K562 (cell line): ENCODE results near the gene CATSPER3. TPM values are rescaled to one million over a fixed set of nuclear protein-coding genes. Genes with fewer than 3 reads are reported as not detected.

Source experiments
- ATAC-seq: fragments of 200-7000 bp; cut with Tn5 transposase; 3 replicates; pipeline ENCODE4 v1.9.1; 2020; ENCODE audit warnings: moderate library complexity
- BruUV-seq: library from RNA; stranded (reverse); fragments of 400-500 nt; replicated peaks from 2 replicates; lab custom pipeline; 2021; lab: Mats Ljungman, UMichigan
- CTCF ChIA-PET: fragments of 300-600 bp; formaldehyde crosslinking; extraction: SDS; loops from one replicate; lab custom pipeline; 2021; ENCODE audit warnings: low intra/inter-chr PET ratio; lab: Yijun Ruan, JAX
- POLR2A ChIA-PET: fragments of 300-600, 350-650 bp; sonication (Branson Sonifier 250); formaldehyde crosslinking; extraction: SDS; loops from one replicate; lab custom pipeline; 2021; ENCODE audit warnings: antibody characterized with exemption, inconsistent platforms; lab: Yijun Ruan, JAX
- DNase-seq, 4 experiments: peaks; one replicate each; pipeline versions ENCODE4 v3.0.0 to v3.0.0-alpha.2; 2011 to 2018; ENCODE audit warnings: low spot score in 3 of 4, mixed read lengths in 3 of 4; ENCODE audit errors: extremely low read depth in 1 of 4
- FAIRE-seq: peaks from 2 replicates; lab custom pipeline; 2011; peaks lifted over from hg19 to GRCh38; lab: Jason Lieb, UNC
- H2AFZ ChIP-seq: 2 replicates; pipeline ENCODE4 v1.6.0; 2011; ENCODE audit warnings: low read depth, low read length, control low read depth, inconsistent platforms
- H3K27ac ChIP-seq: fragments of 200-600 bp; 3 replicates; pipeline ENCODE4 v1.8.0; 2011; ENCODE audit warnings: low read depth, mild to moderate bottlenecking, control low read depth, inconsistent platforms, low read length, moderate library complexity, mixed read lengths; ENCODE audit errors: extremely low read depth
- H3K27me3 ChIP-seq, 2 experiments: fragments of 300-600 bp in 1 of 2; 2 replicates in 1 of 2; 3 replicates in 1 of 2; pipeline versions ENCODE4 v1.6.0 to v1.8.0; 2011; ENCODE audit warnings: inconsistent platforms in 2 of 2, low read length in 2 of 2, mild to moderate bottlenecking in 1 of 2, mixed read lengths in 1 of 2, moderate library complexity in 1 of 2; ENCODE audit not compliant: control insufficient read depth in 2 of 2, insufficient read depth in 2 of 2
- H3K36me3 ChIP-seq: fragments of 300-600 bp; 3 replicates; pipeline ENCODE4 v1.8.0; 2011; ENCODE audit warnings: mild to moderate bottlenecking, low read length, inconsistent platforms; ENCODE audit not compliant: control insufficient read depth, insufficient read depth
- H3K4me1 ChIP-seq, 2 experiments: fragments of 200-600 bp in 1 of 2; replicated peaks in 1 of 2; 2 replicates in 1 of 2; 3 replicates in 1 of 2; pipeline versions ENCODE4 v1.5.1 to v1.8.0; 2011; ENCODE audit warnings: inconsistent platforms in 2 of 2, low read length in 2 of 2, mild to moderate bottlenecking in 1 of 2, mixed read lengths in 1 of 2, moderate library complexity in 1 of 2; ENCODE audit not compliant: control insufficient read depth in 2 of 2, insufficient read depth in 2 of 2
- H3K4me2 ChIP-seq: 2 replicates; pipeline ENCODE4 v1.6.1; 2011; ENCODE audit warnings: low read length, control low read depth, inconsistent platforms, mixed read lengths; ENCODE audit not compliant: insufficient read depth
- H3K4me3 ChIP-seq: fragments of 200-600 bp; sonication (generic), shearing (Covaris generic); 2 replicates; pipeline ENCODE4 v1.5.1; 2016; ENCODE audit warnings: control low read depth, inconsistent platforms
- H3K79me2 ChIP-seq: fragments of 200-600 bp; 3 replicates; pipeline ENCODE4 v1.8.0; 2011; ENCODE audit warnings: low read length, inconsistent platforms; ENCODE audit not compliant: control insufficient read depth, insufficient read depth
- H3K9ac ChIP-seq, 2 experiments: 2 replicates each; pipeline versions ENCODE4 v1.6.0 to v1.6.1; 2011; ENCODE audit warnings: low read depth in 2 of 2, low read length in 2 of 2, control low read depth in 1 of 2, inconsistent platforms in 1 of 2, mild to moderate bottlenecking in 1 of 2, mixed read lengths in 1 of 2; ENCODE audit not compliant: insufficient read depth in 1 of 2
- H3K9me1 ChIP-seq: one replicate; pipeline ENCODE4 v1.6.0; 2011; ENCODE audit warnings: inconsistent platforms, mild to moderate bottlenecking, low read length, moderate library complexity; ENCODE audit not compliant: control insufficient read depth, insufficient read depth
- H3K9me3 ChIP-seq: replicated peaks from 2 replicates; pipeline ENCODE4 v1.5.1; 2011; ENCODE audit warnings: low read depth, low read length, inconsistent platforms; ENCODE audit not compliant: control insufficient read depth, insufficient read depth
- H4K20me1 ChIP-seq: replicated peaks from 2 replicates; pipeline ENCODE4 v1.6.1; 2011; ENCODE audit warnings: low read length, inconsistent platforms, mixed read lengths; ENCODE audit not compliant: control insufficient read depth, insufficient read depth
- BCOR ChIP-seq: fragments of 450-650 bp; IDR thresholded peaks from 2 replicates; pipeline ENCODE4 v1.6.1; 2016
- CBFA2T2 ChIP-seq: fragments of 450-650 bp; conservative IDR thresholded peaks from 2 replicates; pipeline ENCODE4 v1.6.1; 2017; ENCODE audit warnings: mild to moderate bottlenecking
- CEBPG ChIP-seq, 3 experiments: fragments of 200-800 bp in 1 of 3; sonication (Bioruptor generic) in 1 of 3; sonication (generic) in 1 of 3; formaldehyde crosslinking in 1 of 3; IDR thresholded peaks in 2 of 3; conservative IDR thresholded peaks in 1 of 3; 2 replicates each; pipeline versions ENCODE4 v1.6.1 to v1.8.0; 2016 to 2022; ENCODE audit warnings: missing compliant biosample characterization in 2 of 3, missing genetic modification characterization in 2 of 3, mild to moderate bottlenecking in 1 of 3, missing genetic modification reagents in 1 of 3
- CHD4 ChIP-seq: fragments of 200-600 bp; sonication (generic); IDR thresholded peaks from 3 replicates; pipeline ENCODE4 v1.6.1; 2012; ENCODE audit warnings: low read depth, mild to moderate bottlenecking, mixed read lengths, low read length, inconsistent platforms; ENCODE audit not compliant: insufficient read depth, insufficient replicate concordance, poor library complexity, severe bottlenecking
- ELF2 ChIP-seq: fragments of 250-450 bp; sonication (Bioruptor Pico); IDR thresholded peaks from 2 replicates; pipeline ENCODE4 v1.5.0; 2021; ENCODE audit warnings: mild to moderate bottlenecking
- ESRRA ChIP-seq: fragments of 450-650 bp; IDR thresholded peaks from 2 replicates; pipeline ENCODE4 v1.6.1; 2014; ENCODE audit warnings: low read depth, mild to moderate bottlenecking, moderate library complexity, borderline replicate concordance
- ILK ChIP-seq: fragments of 450-650 bp; IDR thresholded peaks from 2 replicates; pipeline ENCODE4 v1.6.1; 2016; ENCODE audit warnings: missing genetic modification characterization, low read depth, mild to moderate bottlenecking, missing compliant biosample characterization, moderate library complexity, borderline replicate concordance
- LEF1 ChIP-seq: fragments of 450-650 bp; IDR thresholded peaks from 2 replicates; pipeline ENCODE4 v1.6.1; 2016; ENCODE audit warnings: mild to moderate bottlenecking
- MAFK ChIP-seq: IDR thresholded peaks from 2 replicates; pipeline ENCODE4 v1.6.1; 2011; ENCODE audit warnings: low read length, improper control_type of control experiment
- MTA2 ChIP-seq: fragments of 450-650 bp; IDR thresholded peaks from 2 replicates; pipeline ENCODE4 v1.6.1; 2016; ENCODE audit warnings: low read depth
- NBN ChIP-seq: fragments of 450-650 bp; IDR thresholded peaks from 2 replicates; pipeline ENCODE4 v1.6.1; 2016; ENCODE audit warnings: low read depth, mild to moderate bottlenecking
- NCOA1 ChIP-seq: fragments of 450-650 bp; IDR thresholded peaks from 2 replicates; pipeline ENCODE4 v1.6.1; 2016; ENCODE audit warnings: low read depth
- POLR2AphosphoS5 ChIP-seq: IDR thresholded peaks from 2 replicates; pipeline ENCODE4 v1.6.1; 2011; ENCODE audit warnings: mild to moderate bottlenecking, low read depth, low read length, moderate library complexity; ENCODE audit not compliant: control insufficient read depth, insufficient read depth
- RBM25 ChIP-seq: fragments of 200-400 bp; formaldehyde crosslinking; IDR thresholded peaks from 2 replicates; pipeline ENCODE4 v1.6.1; 2018; ENCODE audit warnings: low read length, low read depth, moderate library complexity; ENCODE audit not compliant: severe bottlenecking
- SIX5 ChIP-seq, 2 experiments: IDR thresholded peaks; 2 replicates each; pipeline ENCODE4 v1.6.1; 2011; ENCODE audit warnings: low read length in 2 of 2, borderline replicate concordance in 1 of 2, low read depth in 1 of 2, mild to moderate bottlenecking in 1 of 2, moderate library complexity in 1 of 2; ENCODE audit not compliant: insufficient read depth in 1 of 2
- ZNF316 ChIP-seq: fragments of 450-650 bp; IDR thresholded peaks from 2 replicates; pipeline ENCODE4 v1.6.1; 2016
- ZNF583 ChIP-seq: fragments of 250-450 bp; sonication (Bioruptor Pico); IDR thresholded peaks from 2 replicates; pipeline ENCODE4 v1.4.0; 2020
- WGBS: fragments of 100-300 bp; shearing (Covaris generic); methylation state at CpG from one replicate; pipeline ENCODE4 v1.1.6; 2016; ENCODE audit warnings: low coverage, mixed read lengths; ENCODE audit not compliant: insufficient coverage; ENCODE audit errors: missing lambda C conversion rate; 5-methylcytosine and 5-hydroxymethylcytosine counted together
- in situ Hi-C: fragments of 300-500 bp; cut with MboI; formaldehyde crosslinking; loops from 4 replicates; pipeline ENCODE4 v1.15.0; 2018; ENCODE audit warnings: inconsistent platforms, mixed read lengths
- intact Hi-C: fragments of 100-400 bp; cut with micrococcal nuclease; formaldehyde crosslinking; loops from 2 replicates; pipeline ENCODE4 v1.14.2; 2022
- polyA plus RNA-seq, 8 experiments: library from polyadenylated mRNA; depleted of rRNA in 4 of 8; stranded (reverse) in 5 of 8; unstranded in 3 of 8; fragments of >200 nt; fragmentation: Nextera tagmentation in 2 of 8; fragmentation: Illumina TruSeq in 1 of 8; extraction: Ambion mirVana in 2 of 8; extraction: Trizol in 1 of 8; gene quantifications; 2 replicates each; pipeline versions ENCODE4 v1.2.1 to v1.2.3, GENCODE V29; 2011 to 2014; ENCODE audit warnings: inconsistent platforms in 1 of 8, missing spikeins in 1 of 8
- total RNA-seq, 7 experiments: library from RNA; depleted of rRNA in 6 of 7; stranded (reverse); fragments of >200 nt in 6 of 7; fragmentation: Illumina TruSeq in 2 of 7; extraction: Trizol in 2 of 7; gene quantifications; 2 replicates each; pipeline versions ENCODE4 v1.2.1 to v1.2.3, GENCODE V29; 2011 to 2021; ENCODE audit warnings: low replicate concordance in 1 of 7
- TF ChIP-seq, protein P1 (sequence below): sonication (generic); formaldehyde crosslinking; IDR thresholded peaks from 2 replicates; pipeline ENCODE4 v1.8.1; 2022; ENCODE audit warnings: missing genetic modification reagents
- TF ChIP-seq, protein P2 (sequence below): fragments of 250-450 bp; sonication (Bioruptor Pico); IDR thresholded peaks from 2 replicates; pipeline ENCODE4 v1.5.0; 2021

CATSPER3 gene
- total and polyA plus RNA-seq, 9 of the 15 experiments (the other 6 are each of a cell fraction or from before 2014, with no cell fraction given) = 0.14 to 1.5 (median 0.49) TPM

DNA sequence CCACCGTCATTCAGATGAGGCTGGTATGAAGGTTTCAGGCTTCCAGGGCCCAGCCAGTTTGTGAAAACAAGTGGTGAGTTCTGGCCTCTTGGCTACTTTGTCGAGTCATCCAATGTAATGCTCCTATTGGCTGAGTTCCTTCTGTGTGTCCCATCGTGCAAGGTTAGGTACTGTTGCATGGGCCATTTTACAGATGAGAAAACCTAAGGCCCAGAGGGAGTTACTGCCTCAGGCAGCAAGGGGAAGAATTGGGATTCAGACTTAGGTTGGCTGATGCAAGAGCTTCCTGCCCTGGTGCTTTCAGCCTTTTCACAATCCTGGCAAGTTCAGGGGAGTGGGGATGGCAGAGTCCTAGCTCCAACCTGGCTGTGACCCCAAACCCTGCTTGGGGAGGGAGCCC is 83.7 kb downstream of the CATSPER3 start (continued):
- TF ChIP-seq MAFK = peak; percentile 49; the same call in 1 of the 2 replicates
- 0 out of 2 replicates have a peak, but pooled peaks have one; percentile 53 for TF ChIP-seq ESRRA
- no peak for TF ChIP-seq ZNF583 (CRISPR knock-in tag)
- TF ChIP-seq CEBPG (CRISPR knock-in tag; IDR thresholded peaks at IDR 0.05) = peak; percentile 92
- TF ChIP-seq CEBPG (tag; conservative IDR thresholded peaks at IDR 0.05 in 1 of 2, IDR thresholded peaks at IDR 0.05 in 1 of 2) = peak; percentile 57 to 83; a peak in 3 of 4 replicates
- TF ChIP-seq SIX5 (IDR thresholded peaks at IDR 0.05; ENCODE audit: borderline replicate concordance in 1 of 2, insufficient read depth in 1 of 2, low read depth in 1 of 2, low read length in 2 of 2) = no peak
- peak; percentile 41 for TF ChIP-seq RBM25
- peak; percentile 68; the same call in 1 of the 2 replicates for TF ChIP-seq BCOR
- TF ChIP-seq ZNF316 = peak; percentile 65

DNA sequence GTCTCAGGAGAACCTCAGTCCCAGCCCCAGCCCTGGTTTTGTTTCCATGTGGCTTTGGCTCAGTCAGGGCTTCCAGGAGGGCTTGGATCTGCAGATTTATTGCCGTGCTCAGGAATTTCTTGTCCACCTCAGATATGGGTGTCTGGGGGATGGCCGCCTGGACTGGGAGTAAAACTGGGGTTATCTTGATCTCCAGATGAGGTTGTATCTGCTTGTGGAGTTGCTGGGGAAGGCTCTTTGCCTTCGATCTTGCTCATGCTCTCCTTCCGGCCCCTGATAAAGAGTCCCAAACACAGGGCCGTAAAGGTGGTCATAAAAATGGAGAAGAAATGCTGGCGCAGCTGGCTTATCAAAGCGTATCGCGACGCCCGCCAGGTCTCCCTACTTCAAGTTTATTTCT is 84.2 kb downstream of the CATSPER3 start:
- peak overlapping the region; percentile 32 to 67; a peak in 3 of 4 replicates for H3K9ac ChIP-seq
- 0 out of 2 replicates have a peak, but pooled peaks cover 5% of the 10 kb centered on the region for H4K20me1 ChIP-seq
- H3K79me2 ChIP-seq = no peaks in the 10 kb centered on the region
- H3K9me1 ChIP-seq = no peaks in the 10 kb centered on the region
- peak overlapping the region; percentile 64 for H3K4me2 ChIP-seq
- H3K27ac ChIP-seq = peak overlapping the region; percentile 5; the same call in 2 of the 3 replicates
- peak; percentile 85 for ATAC-seq
- ChIA-PET POLR2A (interaction anchor here (0.7 to 1.0 kb wide), 3 partner anchors 11 to 54 kb away, joined by 3 to 4 read pairs (median 3); no protein-coding TSS in a partner anchor), CTCF (no interaction called here)
- no TSS peak for BruUV-seq
- peak; percentile 97 for FAIRE-seq
- no peaks in the 10 kb centered on the region for H3K9me3 ChIP-seq
- peaks cover 26 to 37% of the 10 kb centered on the region in 2 experiments; a peak in 4 of 5 replicates for H3K4me1 ChIP-seq
- H3K4me3 ChIP-seq = no peak overlapping the region
- no peaks in the 10 kb centered on the region for H3K27me3 ChIP-seq
- H3K36me3 ChIP-seq = no peaks in the 10 kb centered on the region
- H2AFZ ChIP-seq = peak overlapping the region; percentile 70
- in situ Hi-C loops = no loop called here
- 0% methylated on average over 11 of the region's 11 CpGs for WGBS
- peak; percentile 74 to 85 (median 80) for DNase-seq
- intact Hi-C loops = no loop called here
- TF ChIP-seq, protein P1, sequence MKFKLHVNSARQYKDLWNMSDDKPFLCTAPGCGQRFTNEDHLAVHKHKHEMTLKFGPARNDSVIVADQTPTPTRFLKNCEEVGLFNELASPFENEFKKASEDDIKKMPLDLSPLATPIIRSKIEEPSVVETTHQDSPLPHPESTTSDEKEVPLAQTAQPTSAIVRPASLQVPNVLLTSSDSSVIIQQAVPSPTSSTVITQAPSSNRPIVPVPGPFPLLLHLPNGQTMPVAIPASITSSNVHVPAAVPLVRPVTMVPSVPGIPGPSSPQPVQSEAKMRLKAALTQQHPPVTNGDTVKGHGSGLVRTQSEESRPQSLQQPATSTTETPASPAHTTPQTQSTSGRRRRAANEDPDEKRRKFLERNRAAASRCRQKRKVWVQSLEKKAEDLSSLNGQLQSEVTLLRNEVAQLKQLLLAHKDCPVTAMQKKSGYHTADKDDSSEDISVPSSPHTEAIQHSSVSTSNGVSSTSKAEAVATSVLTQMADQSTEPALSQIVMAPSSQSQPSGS (CRISPR knock-in tag) = no peak
- TF ChIP-seq SIX5 (IDR thresholded peaks at IDR 0.05; ENCODE audit: borderline replicate concordance in 1 of 2, insufficient read depth in 1 of 2, low read depth in 1 of 2, low read length in 2 of 2) (no peak), CHD4 (no peak), NCOA1 (0 out of 2 replicates have a peak, but pooled peaks have one; percentile 25), RBM25 (no peak), LEF1 (no peak), NBN (no peak), ILK (tag) (no peak), CBFA2T2 (peak; percentile 88), ELF2 (CRISPR knock-in tag) (no peak), MTA2 (peak; percentile 63), POLR2AphosphoS5 (peak; percentile 69; the same call in 1 of the 2 replicates)
- TF ChIP-seq, protein P2, sequence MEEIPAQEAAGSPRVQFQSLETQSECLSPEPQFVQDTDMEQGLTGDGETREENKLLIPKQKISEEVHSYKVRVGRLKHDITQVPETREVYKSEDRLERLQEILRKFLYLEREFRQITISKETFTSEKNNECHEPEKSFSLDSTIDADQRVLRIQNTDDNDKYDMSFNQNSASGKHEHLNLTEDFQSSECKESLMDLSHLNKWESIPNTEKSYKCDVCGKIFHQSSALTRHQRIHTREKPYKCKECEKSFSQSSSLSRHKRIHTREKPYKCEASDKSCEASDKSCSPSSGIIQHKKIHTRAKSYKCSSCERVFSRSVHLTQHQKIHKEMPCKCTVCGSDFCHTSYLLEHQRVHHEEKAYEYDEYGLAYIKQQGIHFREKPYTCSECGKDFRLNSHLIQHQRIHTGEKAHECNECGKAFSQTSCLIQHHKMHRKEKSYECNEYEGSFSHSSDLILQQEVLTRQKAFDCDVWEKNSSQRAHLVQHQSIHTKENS (CRISPR knock-in tag) = no peak
